HTERT RPE-1 (cell line): ENCODE data around the gene RNF217.

Experiments used
- in situ Hi-C: fragments of 300-500 bp; cut with MboI; formaldehyde crosslinking; loops from 4 replicates; pipeline ENCODE4 v1.14.3; 2020; ENCODE audit warnings: low sequenced_read_pairs

The RNF217 gene

DNA sequence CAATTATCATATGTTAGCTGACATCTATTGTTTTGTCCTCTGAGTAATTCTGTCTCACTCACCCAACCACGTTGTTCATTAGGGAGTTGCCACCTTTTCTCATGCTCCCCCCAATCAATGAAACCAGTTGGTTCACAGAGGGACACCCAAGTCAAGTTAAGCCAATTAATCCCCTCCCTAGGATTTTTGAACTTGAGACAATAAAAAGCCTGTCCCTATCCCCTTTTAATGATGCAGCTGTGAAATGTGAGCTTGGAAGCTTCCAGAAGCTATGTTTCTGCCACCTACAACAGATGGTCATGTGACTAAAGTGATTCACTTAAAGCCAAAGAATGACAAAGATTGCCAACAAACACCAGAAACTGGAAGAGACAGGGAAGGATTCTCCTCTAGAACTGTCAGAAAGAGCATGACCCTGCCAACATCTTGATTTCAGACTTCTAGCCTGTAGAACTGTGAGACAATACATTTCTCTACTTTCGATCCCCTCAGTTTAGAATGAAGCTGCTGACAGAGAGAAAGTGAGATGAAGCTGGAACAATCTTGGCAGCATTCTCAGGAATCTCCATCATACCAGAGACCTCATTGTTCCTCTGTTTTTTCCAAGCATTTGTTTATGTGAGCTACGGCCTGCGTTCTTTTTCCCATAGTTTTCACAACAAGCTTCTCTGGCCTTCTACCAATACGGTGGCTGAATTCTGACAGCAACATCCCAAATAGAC, 133.5 kb downstream of the RNF217 start:
- in situ Hi-C loops, result no loop called here

DNA sequence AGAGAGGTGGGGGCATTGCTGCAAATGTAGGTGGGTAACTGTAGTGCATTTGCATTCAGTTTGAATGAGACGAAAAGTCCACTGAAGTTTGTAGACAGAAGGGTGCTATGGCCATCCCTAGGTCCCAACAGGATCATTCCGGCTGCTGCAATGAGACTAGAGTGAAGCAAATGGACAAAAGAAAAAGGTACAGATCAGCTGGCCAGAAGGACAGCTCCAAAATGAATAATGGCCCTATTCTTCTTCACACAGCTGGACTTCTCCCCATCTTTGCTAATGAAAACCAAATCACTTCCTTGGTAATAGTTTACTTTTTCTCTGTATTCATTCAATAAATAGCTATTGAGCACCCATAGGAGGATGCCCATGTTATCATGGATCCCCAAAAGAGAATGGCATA, 134.9 kb downstream of the RNF217 start:
- in situ Hi-C loops, result no loop called here

DNA sequence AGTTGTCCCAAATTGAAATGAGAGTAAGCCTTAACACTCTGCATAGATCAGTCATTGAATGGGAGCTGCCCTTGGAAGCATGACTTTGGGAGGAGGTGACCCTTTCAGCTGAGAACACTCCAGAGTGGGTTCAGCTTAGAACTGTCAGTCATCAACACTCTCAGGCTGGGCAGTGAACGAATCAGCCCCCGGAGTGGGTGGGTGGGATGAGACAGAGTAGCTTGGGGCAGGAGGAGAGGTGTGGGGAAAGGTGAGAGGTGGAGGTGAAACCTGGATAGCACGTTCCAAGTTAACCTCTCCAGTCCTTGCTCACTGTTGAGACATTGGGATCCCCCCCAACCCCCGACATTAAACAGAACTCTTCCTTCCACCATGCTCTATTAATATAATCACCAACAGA, 136.0 kb downstream of the RNF217 start:
- in situ Hi-C loops, result no loop called here

DNA sequence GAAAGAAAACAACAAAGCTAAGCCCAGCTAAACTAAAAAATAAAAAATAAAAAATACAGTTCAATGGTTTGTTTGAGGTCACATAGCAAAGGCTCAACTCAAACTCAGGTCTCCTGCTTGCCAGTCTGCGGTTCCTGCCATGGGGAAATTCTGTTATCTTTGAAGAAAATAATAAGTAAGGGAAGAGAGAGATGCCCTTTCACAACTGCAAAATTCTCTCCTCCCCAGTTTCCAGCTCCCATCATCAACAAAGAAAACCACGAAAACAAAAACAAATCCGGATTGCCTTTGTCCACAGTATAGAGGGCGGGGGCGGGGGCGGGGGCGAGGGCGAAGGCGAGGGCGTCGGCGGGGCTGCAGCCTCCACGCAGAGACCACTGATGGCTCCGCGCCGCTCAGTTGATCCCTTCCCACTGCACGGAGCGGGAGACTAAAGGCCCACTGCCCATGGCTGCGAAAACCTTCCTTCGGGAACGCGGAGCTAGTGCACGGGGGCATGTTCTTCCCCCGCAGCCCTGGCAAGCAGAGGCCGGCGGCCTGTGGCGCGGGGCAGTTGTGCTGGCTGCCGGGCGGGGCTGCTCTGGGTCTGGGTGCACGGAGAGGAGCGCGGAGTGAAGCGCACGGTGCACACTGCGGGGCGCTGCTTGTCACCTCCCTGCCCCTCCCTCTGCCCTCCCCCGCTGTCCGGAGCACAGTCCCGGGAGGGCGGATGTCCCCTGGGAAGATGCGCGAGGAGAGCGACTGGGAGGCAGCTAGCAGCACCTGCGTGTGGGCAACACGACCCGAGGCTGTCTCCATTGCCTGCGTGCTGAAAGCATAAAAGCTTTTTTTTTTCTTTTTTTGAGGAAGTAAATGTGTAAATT, 137.2 kb downstream of the RNF217 start:
- in situ Hi-C loops, result no loop called here

DNA sequence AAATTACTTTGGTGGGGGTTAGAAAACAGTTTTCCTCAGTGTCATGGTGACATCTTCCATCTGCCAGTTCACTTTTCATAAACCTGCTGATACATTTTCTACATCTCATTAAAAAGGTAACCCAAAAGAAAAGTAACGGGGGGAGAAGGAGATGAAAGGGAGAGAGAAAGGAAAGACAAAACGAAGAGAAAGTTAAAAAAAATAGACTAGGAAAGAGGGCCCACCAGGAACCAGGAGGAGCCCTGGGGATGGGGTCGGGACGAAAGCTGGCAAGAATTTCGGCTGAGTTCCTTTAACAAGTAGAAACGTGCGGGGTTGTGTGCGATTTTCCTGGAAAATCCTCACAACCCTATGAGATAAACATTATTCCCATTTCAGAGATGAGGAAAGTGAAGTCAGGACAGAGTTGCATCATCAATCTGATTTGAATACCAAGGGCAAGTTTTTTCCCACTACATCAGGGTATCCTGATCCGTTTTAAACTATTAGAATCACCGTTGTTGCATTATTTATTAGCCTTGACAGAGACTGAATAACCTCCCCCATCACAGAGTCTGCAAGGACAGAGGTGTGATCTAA, 137.9 kb downstream of the RNF217 start:
- in situ Hi-C loops, result no loop called here

DNA sequence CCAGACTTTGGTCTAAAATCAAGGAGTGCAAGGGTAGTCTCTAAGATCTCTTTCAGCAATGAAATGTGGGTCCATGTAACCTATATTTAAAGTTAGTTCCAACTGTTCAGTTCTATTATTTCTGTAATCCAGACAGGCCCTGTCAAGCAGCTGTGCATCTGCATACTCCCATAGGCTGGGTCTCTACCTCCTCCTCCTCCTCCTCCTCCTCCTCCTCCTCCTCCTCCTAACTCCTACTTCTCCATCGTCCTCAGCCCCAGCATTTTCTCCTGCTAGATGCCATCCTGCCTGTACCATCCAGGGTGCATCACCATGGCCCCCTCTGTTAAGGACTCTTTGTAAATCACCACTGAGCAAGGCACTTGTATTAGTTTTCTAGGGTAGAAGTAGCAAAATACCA, 138.9 kb downstream of the RNF217 start:
- in situ Hi-C loops, result no loop called here

DNA sequence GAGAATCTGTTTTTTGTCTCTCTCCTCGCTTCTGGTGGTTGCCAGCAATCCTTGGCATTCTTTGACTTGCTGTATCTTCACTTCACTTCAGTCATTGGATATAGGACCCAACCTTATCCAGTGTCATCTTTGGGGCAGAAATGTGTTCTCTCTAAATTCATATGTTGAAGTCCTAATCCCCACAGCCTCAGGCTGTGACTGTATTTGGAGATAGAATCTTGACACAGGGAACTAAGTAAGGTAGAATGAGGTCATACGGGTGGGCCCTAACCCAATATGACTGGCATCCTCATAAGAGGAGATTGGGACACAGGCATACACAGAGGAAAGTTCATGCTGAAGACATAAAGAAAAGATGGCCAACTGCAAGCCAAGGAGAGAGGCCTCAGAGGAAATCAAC, 139.4 kb downstream of the RNF217 start:
- in situ Hi-C loops, result no loop called here

DNA sequence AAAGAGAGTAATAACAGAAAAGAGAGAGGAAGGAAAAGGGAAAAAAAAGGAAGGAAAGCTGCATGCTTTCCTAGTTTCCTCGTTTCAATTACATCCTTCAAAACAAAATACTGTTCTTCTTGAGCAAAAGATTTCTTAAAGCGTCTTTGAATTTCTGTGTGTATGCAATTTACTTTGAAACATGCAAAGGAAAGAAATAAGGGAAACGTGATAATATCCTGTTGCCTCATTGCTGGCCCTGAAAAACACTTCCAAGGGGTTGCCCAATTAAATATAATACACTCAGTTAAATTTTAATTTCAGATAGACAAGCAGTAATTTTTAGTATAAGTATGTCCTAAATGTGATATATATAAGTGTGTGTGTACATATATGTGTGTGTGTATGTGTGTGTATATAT, 140.2 kb downstream of the RNF217 start:
- in situ Hi-C loops, result no loop called here

DNA sequence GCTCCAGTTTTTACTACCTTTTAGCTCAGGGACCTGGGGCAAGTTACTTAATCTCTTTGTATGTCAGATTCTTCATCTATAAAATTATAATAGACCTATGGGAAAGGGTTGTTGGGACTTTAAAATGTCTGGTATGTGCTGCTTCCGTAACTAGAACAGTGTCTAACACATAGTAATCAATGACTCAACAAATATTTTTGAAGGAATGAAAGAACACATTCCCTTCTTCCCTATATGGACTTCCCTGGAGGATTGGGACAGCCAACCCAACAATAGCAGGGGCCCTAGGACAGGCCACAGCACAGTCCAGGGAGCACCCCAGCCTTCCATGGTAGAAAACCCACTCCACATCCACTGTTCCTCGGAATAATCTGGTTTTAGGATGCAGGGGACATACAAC, 140.7 kb downstream of the RNF217 start:
- in situ Hi-C loops, result no loop called here

DNA sequence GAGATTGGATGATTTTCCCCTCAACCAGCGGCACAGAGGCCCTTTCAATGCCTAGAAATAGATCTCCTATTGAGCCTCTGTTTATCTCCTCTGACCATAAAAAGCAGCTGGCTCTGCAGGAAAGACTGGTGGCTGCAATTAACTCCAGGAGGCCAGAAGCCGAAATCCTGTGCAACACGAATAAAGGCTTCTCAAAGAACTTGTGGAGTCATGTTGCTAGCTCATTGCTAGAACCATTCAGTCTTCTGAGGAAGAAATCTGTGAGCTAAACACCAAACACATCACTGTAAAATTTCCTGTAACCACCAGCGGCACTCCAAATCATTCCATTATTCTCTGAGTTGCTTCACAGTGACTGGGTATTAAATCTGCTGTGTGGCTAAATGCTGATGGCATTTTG, 142.2 kb downstream of the RNF217 start:
- in situ Hi-C loops, result no loop called here

DNA sequence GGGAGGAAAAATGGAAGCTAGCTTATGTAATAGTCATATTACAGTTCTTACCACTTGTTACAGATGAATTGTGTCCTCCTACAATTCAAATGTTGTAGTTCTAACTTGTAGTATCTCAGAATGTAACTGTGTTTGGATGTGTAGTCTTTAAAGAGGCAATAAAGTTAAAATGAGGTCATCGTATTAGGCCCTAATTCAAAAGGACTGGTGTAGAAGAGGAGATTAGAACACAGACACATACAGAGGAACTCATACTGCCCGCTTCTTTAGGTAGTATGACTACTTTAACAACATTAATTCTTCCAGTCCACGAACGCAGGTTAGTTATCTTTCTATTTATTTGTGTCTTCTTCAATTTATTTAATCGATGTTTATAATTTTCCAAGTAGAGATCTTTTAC, 144.8 kb downstream of the RNF217 start:
- in situ Hi-C loops, result no loop called here

DNA sequence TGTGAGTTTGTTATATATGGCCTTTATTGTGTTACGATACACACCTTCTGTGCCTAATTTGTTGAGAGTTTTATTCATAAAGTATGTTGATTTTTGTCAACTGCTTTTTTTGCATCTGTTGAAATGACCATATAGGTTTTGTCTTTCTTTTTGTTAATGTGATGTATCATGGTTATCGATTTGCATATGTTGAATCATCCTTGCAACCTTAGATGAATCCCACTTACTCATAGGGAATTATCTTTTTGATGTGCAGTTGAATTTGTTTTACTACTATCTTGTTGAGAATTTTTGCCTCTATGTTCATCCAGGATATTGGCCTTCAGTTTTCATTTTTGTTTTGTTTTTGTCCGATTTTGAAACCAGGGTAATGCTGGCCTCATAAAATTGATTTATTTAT, 145.7 kb downstream of the RNF217 start:
- in situ Hi-C loops, result no loop called here

DNA sequence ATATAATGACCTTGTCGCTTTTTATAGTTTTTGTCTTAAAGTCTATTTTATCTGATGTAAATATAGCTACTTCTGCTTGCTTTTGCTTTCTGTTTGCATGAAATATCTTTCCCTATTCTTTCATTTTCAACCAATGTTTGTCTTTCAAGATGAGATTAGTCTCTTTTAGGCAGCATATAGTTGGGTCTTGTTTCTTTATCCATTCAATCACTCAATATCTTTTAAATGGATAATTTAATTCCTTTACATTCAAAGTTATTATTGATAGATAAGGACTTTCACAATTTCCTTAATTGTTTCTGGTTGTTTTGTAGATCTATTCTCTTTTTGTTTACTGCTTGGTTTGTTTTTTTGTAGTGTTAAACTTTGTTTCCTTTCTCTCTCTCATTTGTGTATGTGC, 147.8 kb downstream of the RNF217 start:
- in situ Hi-C loops, result no loop called here

DNA sequence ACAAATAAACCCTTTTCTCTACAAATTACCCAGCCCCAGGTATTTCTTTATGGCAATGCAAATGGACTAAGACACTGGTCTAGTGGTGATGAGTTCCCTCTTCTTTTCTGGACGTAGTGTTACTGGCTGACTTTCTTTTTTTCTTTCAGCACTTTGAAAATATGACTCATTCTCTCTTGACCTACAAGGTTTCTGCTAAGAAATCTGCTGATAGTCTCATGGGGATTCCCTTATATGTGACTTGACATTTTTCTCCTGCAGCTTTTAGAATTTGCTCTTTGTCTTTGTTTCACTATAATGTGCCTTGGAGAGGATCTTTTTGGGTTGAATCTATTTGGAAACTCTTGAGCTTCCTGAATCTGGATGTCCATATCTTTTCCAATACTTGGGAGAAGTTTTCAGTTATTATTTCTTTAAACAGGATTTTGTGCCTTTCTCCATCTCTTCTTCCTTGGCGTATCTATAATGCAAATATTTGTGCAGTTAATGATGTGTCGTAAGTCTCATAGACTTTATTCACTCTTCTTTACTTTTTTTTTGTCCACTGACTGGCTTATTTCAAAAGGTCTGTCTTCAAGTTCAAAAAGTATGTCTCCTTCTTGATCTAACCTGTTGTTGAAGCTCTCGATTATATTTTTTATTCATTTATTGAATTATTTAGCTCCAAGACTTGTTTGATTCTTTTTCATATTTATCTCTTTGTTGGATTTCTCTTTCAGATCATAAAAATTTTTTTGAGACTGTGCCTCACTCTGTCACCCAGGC, 149.2 kb downstream of the RNF217 start:
- in situ Hi-C loops, result no loop called here

DNA sequence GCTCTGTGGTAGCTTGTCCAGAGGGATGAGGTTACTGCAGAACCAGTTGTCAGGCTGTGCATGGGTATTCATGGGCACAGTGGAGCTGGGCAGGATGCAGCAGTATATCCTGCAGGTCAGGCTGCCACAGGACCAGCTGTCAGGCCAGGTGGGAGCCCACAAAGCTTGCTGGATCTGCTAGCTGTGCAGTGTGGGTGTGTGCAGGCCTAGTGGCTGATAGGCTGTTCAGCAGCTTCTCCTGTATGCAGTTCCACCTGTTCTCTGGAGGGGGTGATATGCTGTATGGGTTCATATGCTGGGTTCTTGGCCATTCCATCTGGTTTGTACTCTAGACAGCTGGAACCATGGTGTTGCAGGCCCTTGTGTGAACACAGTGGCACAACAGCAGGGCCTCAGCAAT, 150.7 kb downstream of the RNF217 start:
- in situ Hi-C loops, result no loop called here

DNA sequence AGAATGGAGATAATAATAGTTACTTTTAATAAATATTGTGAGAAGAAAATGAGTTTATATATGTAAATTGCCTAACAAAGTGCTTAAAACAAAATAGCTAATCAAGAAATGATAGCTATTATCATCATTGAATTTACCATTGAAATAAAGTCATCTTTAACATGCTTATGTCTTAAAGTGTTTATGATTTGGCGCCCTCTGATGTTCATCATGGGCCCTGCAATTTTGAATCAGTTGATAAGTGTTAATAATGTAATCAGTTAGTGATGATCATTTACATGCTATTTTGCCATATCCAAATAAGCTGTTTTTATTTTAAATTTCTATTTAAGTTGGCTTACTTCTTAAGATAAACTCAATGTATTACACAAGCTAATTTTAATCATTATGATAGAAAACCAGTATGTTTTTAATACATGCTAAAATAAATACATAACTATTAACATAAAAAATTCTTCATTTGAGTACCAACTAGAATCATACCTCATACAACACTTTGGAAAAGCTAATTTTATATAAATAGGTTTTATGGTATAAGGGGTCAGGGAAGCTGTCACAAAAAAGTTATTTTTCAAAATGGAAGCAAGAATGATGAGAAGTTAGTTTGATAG, 152.1 kb downstream of the RNF217 start:
- in situ Hi-C loops, result no loop called here

DNA sequence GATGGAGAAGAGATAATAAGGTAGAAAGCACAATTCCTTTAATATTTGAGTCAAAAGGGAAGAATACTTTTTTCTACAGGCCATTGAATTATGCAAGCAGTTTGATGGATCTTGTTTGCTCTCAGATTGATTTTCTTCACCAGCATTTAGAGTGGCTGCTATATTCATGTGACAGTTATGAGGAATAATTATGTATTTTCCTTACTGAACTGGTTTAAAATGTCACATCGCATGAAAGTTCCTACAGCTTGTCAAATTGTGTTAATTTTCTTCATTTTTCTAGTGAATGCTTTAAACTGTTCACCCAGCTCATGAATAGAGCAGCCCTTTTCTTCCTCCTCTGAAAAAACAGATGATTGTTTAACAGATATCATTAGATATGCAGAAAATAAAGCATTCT, 153.9 kb downstream of the RNF217 start:
- in situ Hi-C loops, result no loop called here

DNA sequence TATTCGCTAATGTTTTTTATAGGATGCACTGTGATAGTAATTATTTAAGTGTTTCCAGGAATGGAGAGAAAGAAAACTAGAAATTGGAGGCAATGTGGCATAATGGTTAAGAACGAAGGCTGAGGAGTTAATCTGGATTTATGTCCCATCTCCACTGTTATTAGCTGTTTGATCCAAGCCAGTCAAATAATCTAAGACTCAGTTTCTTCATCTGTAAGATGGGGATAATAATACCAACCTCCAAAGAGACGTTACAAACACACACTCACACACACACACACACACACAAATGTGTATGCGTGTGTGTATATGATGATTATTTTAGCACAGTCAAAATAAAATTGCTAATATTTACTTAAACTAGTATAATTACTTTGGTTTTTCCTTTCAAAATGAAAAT, 154.5 kb downstream of the RNF217 start:
- in situ Hi-C loops, result no loop called here

DNA sequence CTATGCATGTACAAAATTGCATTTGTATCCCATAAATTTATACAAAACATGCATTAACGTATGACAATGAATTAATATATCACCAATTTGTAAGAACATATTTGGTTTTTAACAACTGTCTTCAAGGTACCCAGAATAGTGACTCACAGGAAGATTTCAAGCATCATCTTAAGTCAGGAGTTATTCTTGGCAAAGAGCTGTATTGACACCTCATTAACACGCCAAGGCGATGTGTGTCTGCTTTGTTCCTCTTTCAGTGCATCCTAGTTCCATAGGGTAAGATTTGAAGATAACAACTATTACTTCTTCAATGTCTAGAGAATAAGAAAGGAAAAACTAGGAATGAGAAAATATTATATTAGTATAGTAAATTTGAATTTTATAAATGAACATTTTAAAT, 155.6 kb downstream of the RNF217 start:
- in situ Hi-C loops, result no loop called here

DNA sequence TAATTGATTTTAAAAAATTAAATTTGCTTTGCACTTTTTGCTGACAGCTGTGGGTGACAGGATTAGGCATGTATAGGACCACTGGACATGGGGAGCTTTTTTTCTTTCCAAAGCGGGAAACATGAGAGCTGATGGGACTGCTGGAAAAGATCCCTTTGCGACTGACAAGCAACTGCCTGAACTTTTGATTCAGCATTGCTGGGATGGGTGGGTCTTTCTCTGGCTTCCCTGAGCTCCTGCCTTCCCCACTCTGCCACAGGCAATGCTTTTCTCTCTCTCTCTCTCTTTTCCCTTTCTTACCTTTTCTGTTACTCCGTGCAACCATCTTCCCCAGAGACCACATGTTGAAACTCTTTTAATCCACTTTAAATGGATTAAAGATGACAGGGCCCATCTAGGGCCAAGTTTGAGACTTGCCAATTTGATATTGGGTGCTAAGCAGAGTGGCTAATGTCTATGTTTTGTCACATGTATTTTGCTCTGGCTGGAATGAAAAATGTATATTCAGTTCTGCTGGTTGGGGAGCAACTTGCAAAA, 157.9 kb downstream of the RNF217 start:
- in situ Hi-C loops, result no loop called here

DNA sequence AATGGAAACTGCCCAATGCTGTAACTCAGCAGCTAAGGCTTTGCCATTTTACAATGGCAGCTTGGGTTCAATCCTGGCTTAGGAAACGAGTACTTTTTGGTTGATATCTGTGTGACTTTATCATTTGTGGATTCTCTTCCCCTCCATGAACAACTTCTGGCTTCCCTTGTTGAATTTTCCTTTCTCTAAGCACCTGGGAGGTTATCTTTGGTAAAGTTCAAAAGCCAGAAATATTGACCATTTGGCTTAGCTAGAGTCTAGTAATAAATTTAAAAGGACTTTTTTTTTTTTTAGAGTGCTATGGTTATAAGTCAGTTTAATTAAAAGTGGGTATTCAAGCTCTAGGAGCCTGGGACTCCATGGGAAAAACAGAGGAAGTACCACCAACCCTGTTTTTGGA, 159.7 kb downstream of the RNF217 start:
- in situ Hi-C loops, result no loop called here
